ENCODE results near the gene JAK3. TPM values are rescaled to one million over a fixed set of nuclear protein-coding genes. Genes with fewer than 3 reads are reported as not detected.
A peak's percentile ranks its signal among the peaks of the same experiment; 100 is the strongest.

JAK3 gene
- polyA plus RNA-seq, 1 experiment: 0.99 TPM

- Histone ChIP-seq H3K4me3 (ENCODE audit: low read depth, low read length) (peak overlapping the region; percentile 43), H3K9me3 (ENCODE audit: control insufficient read depth, insufficient read depth, low read length) (no peaks in the 10 kb centered on the region; the same call in 1 of the 2 replicates), H3K27me3 (ENCODE audit: control insufficient read depth, insufficient read depth, low read length) (peaks cover 6% of the 10 kb centered on the region), H3K27ac (ENCODE audit: low read depth, low read length) (no peak overlapping the region)
- DNase-seq (ENCODE audit: low read depth, low spot score): no peak
- TF ChIP-seq, protein P1, sequence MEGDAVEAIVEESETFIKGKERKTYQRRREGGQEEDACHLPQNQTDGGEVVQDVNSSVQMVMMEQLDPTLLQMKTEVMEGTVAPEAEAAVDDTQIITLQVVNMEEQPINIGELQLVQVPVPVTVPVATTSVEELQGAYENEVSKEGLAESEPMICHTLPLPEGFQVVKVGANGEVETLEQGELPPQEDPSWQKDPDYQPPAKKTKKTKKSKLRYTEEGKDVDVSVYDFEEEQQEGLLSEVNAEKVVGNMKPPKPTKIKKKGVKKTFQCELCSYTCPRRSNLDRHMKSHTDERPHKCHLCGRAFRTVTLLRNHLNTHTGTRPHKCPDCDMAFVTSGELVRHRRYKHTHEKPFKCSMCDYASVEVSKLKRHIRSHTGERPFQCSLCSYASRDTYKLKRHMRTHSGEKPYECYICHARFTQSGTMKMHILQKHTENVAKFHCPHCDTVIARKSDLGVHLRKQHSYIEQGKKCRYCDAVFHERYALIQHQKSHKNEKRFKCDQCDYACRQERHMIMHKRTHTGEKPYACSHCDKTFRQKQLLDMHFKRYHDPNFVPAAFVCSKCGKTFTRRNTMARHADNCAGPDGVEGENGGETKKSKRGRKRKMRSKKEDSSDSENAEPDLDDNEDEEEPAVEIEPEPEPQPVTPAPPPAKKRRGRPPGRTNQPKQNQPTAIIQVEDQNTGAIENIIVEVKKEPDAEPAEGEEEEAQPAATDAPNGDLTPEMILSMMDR (IDR thresholded peaks at IDR 0.05; ENCODE audit: low read depth, low read length): no peak
- ChIA-PET CTCF (no interaction called here), POLR2A (no interaction called here)
Measured at GRCh38 chr19:17841371-17841809, 6.4 kb downstream of the JAK3 start.

DNA sequence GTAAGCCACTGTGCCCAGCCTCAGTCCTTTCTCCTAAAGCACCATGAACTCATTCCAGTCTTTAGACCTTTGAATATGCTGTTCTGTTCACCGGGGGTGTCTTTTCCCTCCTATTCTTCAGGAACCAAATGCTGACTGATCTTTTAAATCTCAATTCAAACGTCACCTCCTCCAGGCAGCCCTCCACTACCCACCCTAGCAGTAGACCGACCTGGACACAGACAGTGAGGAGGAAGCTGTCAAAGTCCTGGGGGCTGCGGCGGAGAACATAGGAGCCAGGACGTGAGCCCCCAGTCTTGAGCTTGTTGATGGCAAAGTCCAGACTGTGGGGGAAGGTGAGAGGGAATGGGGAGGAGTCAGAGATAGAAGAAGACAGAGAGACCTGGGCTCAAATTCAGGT lies 7.8 kb downstream of the JAK3 start:
- TF ChIP-seq, protein P1 (IDR thresholded peaks at IDR 0.05; ENCODE audit: low read depth, low read length): no peak
- ChIA-PET POLR2A (no interaction called here), CTCF (interaction anchor here (0.5 to 0.9 kb wide), 2 partner anchors 92 to 448 kb away, joined by 4 to 6 read pairs; no protein-coding TSS in a partner anchor)
- no peak overlapping the region for H3K27ac ChIP-seq (ENCODE audit: low read depth, low read length)
- H3K9me3 ChIP-seq (ENCODE audit: control insufficient read depth, insufficient read depth, low read length): no peaks in the 10 kb centered on the region; the same call in 1 of the 2 replicates
- no peak for DNase-seq (ENCODE audit: low read depth, low spot score)
- no peak overlapping the region for H3K4me3 ChIP-seq (ENCODE audit: low read depth, low read length)
- H3K27me3 ChIP-seq (ENCODE audit: control insufficient read depth, insufficient read depth, low read length): peaks cover 6% of the 10 kb centered on the region

DNA sequence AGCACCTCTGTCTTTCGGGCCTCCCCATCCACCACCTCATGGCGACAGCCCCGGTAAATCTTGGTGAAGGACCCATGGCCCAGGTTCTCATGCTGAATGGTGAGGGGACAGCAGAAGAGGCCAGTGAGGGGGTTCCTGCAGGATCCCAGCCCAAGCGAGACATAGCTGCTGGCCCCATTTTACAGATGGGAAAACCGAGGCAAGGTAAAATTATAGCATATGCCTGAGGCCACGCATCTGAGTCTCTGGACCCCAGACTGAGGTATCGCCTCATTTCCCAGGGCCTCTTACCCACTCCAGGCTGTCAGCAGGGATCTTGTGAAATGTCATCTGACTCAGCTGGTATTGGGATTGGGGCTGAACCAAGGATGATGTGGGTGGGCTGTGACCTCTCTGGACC lies 9.8 kb downstream of the JAK3 start:
- TF ChIP-seq, protein P1 (IDR thresholded peaks at IDR 0.05; ENCODE audit: low read depth, low read length): no peak
- Histone ChIP-seq H3K27ac (ENCODE audit: low read depth, low read length) (no peak overlapping the region), H3K27me3 (ENCODE audit: control insufficient read depth, insufficient read depth, low read length) (peaks cover 4% of the 10 kb centered on the region), H3K9me3 (ENCODE audit: control insufficient read depth, insufficient read depth, low read length) (no peaks in the 10 kb centered on the region; the same call in 1 of the 2 replicates), H3K4me3 (ENCODE audit: low read depth, low read length) (no peak overlapping the region)
- DNase-seq (ENCODE audit: low read depth, low spot score): no peak
- POLR2A ChIA-PET: no interaction called here
- CTCF ChIA-PET: interaction anchor here (0.5 kb wide), 1 partner anchor 33 kb away, joined by 6 read pairs; no protein-coding TSS in a partner anchor

DNA sequence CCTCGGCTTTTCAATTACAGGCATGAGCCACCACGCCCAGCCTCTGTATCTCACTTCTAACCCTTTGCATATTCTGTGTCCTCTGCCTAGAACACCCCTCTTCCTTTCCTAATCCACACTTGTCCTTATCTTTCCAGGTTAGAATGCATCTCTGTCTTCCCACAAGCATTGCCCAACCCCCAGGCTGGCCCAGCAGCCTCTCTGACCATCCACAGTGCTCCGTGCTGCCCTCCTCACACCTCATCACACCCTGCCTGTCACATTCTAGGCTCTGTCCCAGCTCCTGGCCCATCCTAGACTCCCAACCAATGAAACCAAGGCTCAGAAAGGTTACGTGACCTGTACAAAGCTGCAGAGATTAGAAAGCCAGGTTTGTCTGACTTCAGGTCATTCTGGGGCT lies 11.3 kb downstream of the JAK3 start:
- DNase-seq (ENCODE audit: low read depth, low spot score): no peak
- Histone ChIP-seq H3K9me3 (ENCODE audit: control insufficient read depth, insufficient read depth, low read length) (peaks cover 1% of the 10 kb centered on the region; the same call in 1 of the 2 replicates), H3K27me3 (ENCODE audit: control insufficient read depth, insufficient read depth, low read length) (peaks cover 6% of the 10 kb centered on the region), H3K4me3 (ENCODE audit: low read depth, low read length) (no peak overlapping the region), H3K27ac (ENCODE audit: low read depth, low read length) (no peak overlapping the region)
- POLR2A ChIA-PET: no interaction called here
- CTCF ChIA-PET: interaction anchor here (0.6 kb wide), 1 partner anchor 74 kb away, joined by 5 read pairs; no protein-coding TSS in a partner anchor
- TF ChIP-seq, protein P1 (IDR thresholded peaks at IDR 0.05; ENCODE audit: low read depth, low read length): no peak

DNA sequence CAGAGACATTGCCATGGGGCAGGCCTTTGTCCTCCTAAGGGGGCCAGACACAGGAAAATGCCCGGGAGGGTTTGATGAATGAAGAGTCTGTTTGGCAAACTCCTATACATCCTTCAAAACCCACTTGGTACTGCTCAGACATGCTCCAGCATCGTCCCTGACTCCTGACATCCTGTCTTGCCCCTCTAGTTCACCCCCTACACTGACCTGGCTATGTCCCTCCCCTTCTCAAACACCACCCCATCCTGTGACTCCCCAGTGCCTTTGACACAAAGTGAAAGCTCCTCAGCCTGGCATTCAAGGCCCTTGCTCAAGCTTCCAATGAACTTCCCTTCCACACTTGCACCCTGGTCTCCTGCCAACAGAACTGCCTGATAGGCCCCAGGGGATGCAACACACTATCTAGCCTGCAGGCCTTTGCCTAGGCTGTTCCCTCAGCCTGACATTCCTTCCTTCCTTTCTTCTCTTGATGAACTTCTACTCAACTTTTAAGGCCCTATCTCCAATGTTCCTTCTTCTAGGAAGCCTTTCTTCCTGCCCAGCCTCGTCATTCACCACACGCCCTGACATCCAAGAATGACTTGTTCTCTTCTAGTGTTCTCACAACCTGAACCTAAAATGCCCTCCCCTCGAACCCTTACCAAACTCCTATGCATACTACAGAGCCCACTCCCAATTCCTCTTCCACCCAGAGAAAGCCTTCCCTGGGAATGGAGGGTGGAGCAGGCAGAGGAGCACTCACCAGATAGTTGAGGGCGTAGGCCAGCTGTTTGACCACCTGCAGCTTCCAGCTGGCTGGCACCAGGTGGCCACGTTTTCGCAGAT lies 12.4 kb downstream of the JAK3 start:
- H3K27me3 ChIP-seq (ENCODE audit: control insufficient read depth, insufficient read depth, low read length): peaks cover 6% of the 10 kb centered on the region
- DNase-seq (ENCODE audit: low read depth, low spot score): no peak
- no peak overlapping the region for H3K27ac ChIP-seq (ENCODE audit: low read depth, low read length)
- no peak overlapping the region for H3K4me3 ChIP-seq (ENCODE audit: low read depth, low read length)
- CTCF ChIA-PET: no interaction called here
- POLR2A ChIA-PET: no interaction called here
- peaks cover 6% of the 10 kb centered on the region; the same call in 1 of the 2 replicates for H3K9me3 ChIP-seq (ENCODE audit: control insufficient read depth, insufficient read depth, low read length)
- TF ChIP-seq, protein P1 (IDR thresholded peaks at IDR 0.05; ENCODE audit: low read depth, low read length): no peak
